Measurements from ENCODE around the gene SETBP1.

The SETBP1 gene

DNA sequence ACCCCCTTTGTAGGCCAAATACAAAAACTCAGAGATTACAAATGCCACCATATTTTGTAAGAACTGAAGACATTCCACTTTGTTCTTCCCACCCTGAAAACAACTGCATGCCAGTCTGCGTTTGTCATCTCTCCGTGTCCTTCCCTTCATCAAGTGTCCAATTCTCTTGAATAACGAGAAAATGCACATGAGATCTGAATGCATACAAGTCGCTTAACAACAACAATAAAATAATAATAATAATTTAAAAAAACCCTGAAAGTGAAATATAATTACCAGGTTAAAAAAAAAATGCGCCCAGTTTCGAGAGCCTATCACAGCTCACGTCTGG lies 2.0 kb upstream of the SETBP1 start:
- Histone ChIP-seq H3K4me1 (peaks cover 22% of the 10 kb centered on the region), H3K9me3 (ENCODE audit: control insufficient read depth, low read length) (no peaks in the 10 kb centered on the region), H3K9ac (peak overlapping the region; percentile 97), H3K4me2 (ENCODE audit: low read length) (peak overlapping the region; percentile 39), H3K27me3 (ENCODE audit: control insufficient read depth, insufficient read depth, low read length) (no peaks in the 10 kb centered on the region), H3K27ac (peak overlapping the region; percentile 99), H3K79me2 (no peaks in the 10 kb centered on the region), H3K36me3 (ENCODE audit: control insufficient read depth, insufficient read depth, low read length) (no peaks in the 10 kb centered on the region), H2AFZ (peak overlapping the region; percentile 98), H3K4me3 (ENCODE audit: low read depth, low read length) (peak overlapping the region; percentile 79)
- TF ChIP-seq, protein P1, sequence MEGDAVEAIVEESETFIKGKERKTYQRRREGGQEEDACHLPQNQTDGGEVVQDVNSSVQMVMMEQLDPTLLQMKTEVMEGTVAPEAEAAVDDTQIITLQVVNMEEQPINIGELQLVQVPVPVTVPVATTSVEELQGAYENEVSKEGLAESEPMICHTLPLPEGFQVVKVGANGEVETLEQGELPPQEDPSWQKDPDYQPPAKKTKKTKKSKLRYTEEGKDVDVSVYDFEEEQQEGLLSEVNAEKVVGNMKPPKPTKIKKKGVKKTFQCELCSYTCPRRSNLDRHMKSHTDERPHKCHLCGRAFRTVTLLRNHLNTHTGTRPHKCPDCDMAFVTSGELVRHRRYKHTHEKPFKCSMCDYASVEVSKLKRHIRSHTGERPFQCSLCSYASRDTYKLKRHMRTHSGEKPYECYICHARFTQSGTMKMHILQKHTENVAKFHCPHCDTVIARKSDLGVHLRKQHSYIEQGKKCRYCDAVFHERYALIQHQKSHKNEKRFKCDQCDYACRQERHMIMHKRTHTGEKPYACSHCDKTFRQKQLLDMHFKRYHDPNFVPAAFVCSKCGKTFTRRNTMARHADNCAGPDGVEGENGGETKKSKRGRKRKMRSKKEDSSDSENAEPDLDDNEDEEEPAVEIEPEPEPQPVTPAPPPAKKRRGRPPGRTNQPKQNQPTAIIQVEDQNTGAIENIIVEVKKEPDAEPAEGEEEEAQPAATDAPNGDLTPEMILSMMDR (IDR thresholded peaks at IDR 0.05): no peak

DNA sequence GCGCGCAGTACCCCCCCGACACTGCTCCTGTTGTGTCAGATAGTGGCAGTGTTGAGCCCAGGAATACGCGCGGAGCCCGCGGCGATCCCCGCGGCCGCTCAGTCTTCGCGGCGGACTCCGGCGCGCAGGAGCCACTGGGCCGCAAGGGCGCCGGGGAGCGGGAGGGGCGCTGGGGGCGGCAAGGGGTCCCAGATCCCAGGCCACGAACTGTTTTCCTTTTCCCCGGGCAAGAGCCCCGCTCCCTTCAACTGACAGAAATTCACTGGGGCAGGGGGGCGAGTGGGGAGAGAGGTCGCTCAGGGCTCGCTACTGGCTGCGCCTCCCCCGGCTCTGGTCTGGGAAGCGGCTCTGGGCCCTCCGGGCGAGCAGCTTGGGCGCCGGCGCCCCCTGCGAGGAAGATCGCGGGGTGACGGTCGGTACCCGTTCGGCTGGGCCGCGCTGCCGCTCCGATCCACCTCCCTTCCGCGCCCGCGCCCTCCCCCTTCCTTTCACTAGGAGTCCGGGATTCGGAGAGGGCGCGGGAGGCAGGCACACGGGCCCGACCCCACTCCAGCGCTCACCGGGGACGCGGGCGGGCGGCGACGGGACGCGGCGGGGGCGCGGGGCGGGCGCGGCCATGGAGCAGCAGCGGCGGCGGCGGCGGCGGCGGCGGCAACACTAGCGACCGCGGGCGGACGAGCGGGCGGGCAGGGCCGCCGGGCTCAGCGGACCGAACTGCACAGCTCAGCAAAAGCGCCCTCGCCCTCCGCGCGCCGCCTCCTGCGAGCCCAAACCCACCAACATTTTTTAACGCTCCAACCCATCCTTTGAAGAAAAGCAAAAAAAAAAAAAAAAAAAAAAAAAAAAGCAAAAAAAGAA lies 1.4 kb upstream of the SETBP1 start:
- TF ChIP-seq, protein P1 (IDR thresholded peaks at IDR 0.05): peak; percentile 84
- H3K36me3 ChIP-seq (ENCODE audit: control insufficient read depth, insufficient read depth, low read length): no peaks in the 10 kb centered on the region
- peaks cover 23% of the 10 kb centered on the region for H3K4me1 ChIP-seq
- no peaks in the 10 kb centered on the region for H3K9me3 ChIP-seq (ENCODE audit: control insufficient read depth, low read length)
- H3K9ac ChIP-seq: peak overlapping the region; percentile 97
- H2AFZ ChIP-seq: peak overlapping the region; percentile 98
- peak overlapping the region; percentile 99 for H3K27ac ChIP-seq
- H3K79me2 ChIP-seq: peaks cover 3% of the 10 kb centered on the region
- H3K27me3 ChIP-seq (ENCODE audit: control insufficient read depth, insufficient read depth, low read length): no peaks in the 10 kb centered on the region
- H3K4me2 ChIP-seq (ENCODE audit: low read length): peak overlapping the region; percentile 99
- peak overlapping the region; percentile 79 for H3K4me3 ChIP-seq (ENCODE audit: low read depth, low read length)

DNA sequence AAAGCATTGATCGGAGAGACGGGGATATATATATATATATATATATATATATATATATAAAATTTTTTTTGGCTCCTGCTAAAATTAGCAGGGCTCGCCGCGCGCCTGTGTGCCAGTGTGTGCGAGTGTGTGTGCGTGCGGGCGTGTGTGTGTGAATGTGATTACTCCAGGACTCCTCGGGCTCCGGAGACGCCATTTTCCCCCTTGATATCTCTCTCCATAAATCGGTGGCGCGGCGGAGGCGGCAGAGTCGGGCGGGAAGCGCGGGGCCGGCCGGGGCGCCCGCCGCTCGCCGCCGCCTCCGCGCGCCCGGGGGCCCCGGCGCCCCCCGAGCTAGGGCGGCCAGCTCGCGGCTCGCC lies 795 bp upstream of the SETBP1 start:
- TF ChIP-seq, protein P1 (IDR thresholded peaks at IDR 0.05): no peak
- Histone ChIP-seq H3K4me2 (ENCODE audit: low read length) (peak overlapping the region; percentile 84), H3K27me3 (ENCODE audit: control insufficient read depth, insufficient read depth, low read length) (no peaks in the 10 kb centered on the region), H3K27ac (peak overlapping the region; percentile 92), H3K9me3 (ENCODE audit: control insufficient read depth, low read length) (no peaks in the 10 kb centered on the region), H3K36me3 (ENCODE audit: control insufficient read depth, insufficient read depth, low read length) (no peaks in the 10 kb centered on the region), H3K9ac (no peak overlapping the region), H3K4me1 (peaks cover 23% of the 10 kb centered on the region), H3K79me2 (peaks cover 9% of the 10 kb centered on the region), H2AFZ (peak overlapping the region; percentile 94), H3K4me3 (ENCODE audit: low read depth, low read length) (no peak overlapping the region)

DNA sequence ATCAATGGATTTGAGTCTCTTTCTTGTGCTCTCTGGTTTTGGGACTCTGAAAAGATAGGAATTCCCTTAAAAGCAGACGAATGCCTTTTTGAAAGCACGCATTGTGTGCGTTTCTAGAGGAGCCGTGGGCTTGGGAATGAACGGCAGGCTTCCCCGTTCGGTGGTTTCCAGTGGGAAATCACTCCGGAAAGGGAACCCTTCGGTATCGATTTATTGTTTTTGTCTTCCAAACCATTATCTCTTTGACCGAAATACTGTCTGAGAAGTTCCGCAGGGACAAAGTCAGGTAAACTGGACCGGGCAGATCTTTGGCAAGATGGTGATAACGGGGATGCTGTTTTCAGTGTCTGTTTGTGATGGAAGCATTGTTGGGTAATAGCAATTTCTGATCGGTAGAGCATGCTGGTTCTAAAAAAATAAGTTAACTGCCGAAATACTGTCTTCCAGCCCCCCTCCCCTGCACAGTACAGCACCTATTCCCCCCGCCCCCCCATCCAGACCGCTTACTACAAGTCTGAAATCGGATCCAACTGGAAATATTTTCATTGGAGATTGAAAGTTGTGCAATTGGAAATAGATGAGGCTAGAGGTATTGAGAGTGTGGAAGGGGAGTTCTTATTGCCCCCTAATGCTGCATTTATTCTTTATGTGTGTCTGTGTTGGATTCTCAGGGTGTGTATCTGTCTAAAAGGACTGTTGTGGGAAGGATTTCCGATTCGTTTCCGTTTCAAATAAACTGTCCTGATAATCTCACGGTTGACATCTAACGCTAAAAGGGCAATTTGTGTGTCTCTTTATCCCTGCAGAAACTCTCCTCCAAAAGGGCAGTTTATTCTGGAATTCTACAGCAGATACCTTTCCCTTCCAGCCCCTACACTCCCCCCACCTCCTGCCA lies 635 bp downstream of the SETBP1 start:
- no peaks in the 10 kb centered on the region for H3K9me3 ChIP-seq (ENCODE audit: control insufficient read depth, low read length)
- H3K27ac ChIP-seq: peak overlapping the region; percentile 92
- H3K36me3 ChIP-seq (ENCODE audit: control insufficient read depth, insufficient read depth, low read length): no peaks in the 10 kb centered on the region
- no peaks in the 10 kb centered on the region for H3K27me3 ChIP-seq (ENCODE audit: control insufficient read depth, insufficient read depth, low read length)
- peaks cover 23% of the 10 kb centered on the region for H3K79me2 ChIP-seq
- H3K9ac ChIP-seq: no peak overlapping the region
- peak overlapping the region; percentile 49 for H3K4me3 ChIP-seq (ENCODE audit: low read depth, low read length)
- TF ChIP-seq, protein P1 (IDR thresholded peaks at IDR 0.05): no peak
- H3K4me1 ChIP-seq: peaks cover 26% of the 10 kb centered on the region
- peak overlapping the region; percentile 84 for H3K4me2 ChIP-seq (ENCODE audit: low read length)
- peak overlapping the region; percentile 94 for H2AFZ ChIP-seq

Measured in parathyroid adenoma (tissue), 2 donors.